Neural cell (in vitro differentiated cells): Measurements from ENCODE around the gene RGS6. TPM values are rescaled to one million over a fixed set of nuclear protein-coding genes. Genes with fewer than 3 reads are reported as not detected.

ENCODE experiments used
- H2AFZ ChIP-seq: fragments of 200-600, 300-800 bp; sonication (generic), shearing (Covaris generic); 2 replicates; pipeline ENCODE4 v1.6.0; 2014; ENCODE audit warnings: low read depth, mild to moderate bottlenecking, antibody characterized with exemption, low read length, moderate library complexity
- H3F3A ChIP-seq: fragments of 200-600 bp; shearing (Covaris generic); 2 replicates; pipeline ENCODE4 v1.6.1; 2016; ENCODE audit warnings: mild to moderate bottlenecking, moderate library complexity, mixed read lengths, antibody characterized with exemption, low read length; ENCODE audit not compliant: insufficient read depth, poor library complexity, severe bottlenecking
- H3K27ac ChIP-seq: fragments of 200-600, 300-800 bp; sonication (generic), shearing (Covaris generic); 2 replicates; pipeline ENCODE4 v1.5.1; 2014; ENCODE audit warnings: mild to moderate bottlenecking, low read length, moderate library complexity
- H3K27me3 ChIP-seq: fragments of 300-800, 200-600 bp; sonication (generic), shearing (Covaris generic); 2 replicates; pipeline ENCODE4 v1.6.0; 2014; ENCODE audit warnings: mild to moderate bottlenecking, low read depth, low read length, moderate library complexity; ENCODE audit not compliant: insufficient read depth
- H3K36me3 ChIP-seq: fragments of 300-800, 200-600 bp; sonication (generic), shearing (Covaris generic); 2 replicates; pipeline ENCODE4 v1.5.1; 2014; ENCODE audit warnings: mild to moderate bottlenecking, antibody characterized with exemption, low read length, moderate library complexity; ENCODE audit not compliant: insufficient read depth
- H3K4me2 ChIP-seq: fragments of 300-800, 200-600 bp; sonication (generic), shearing (Covaris generic); 2 replicates; pipeline ENCODE4 v1.6.0; 2014; ENCODE audit warnings: mild to moderate bottlenecking, low read length
- H3K4me3 ChIP-seq: fragments of 300-800, 200-600 bp; sonication (generic), shearing (Covaris generic); 2 replicates; pipeline ENCODE4 v1.5.1; 2014; ENCODE audit warnings: mild to moderate bottlenecking, low read length, moderate library complexity
- H3K79me2 ChIP-seq: fragments of 200-600 bp; shearing (Covaris generic); replicated peaks from 2 replicates; pipeline ENCODE4 v1.6.0; 2014; ENCODE audit warnings: mild to moderate bottlenecking, low read length, moderate library complexity; ENCODE audit not compliant: insufficient read depth
- H3K9ac ChIP-seq: fragments of 300-800, 200-600 bp; sonication (generic), shearing (Covaris generic); 2 replicates; pipeline ENCODE4 v1.6.1; 2016; ENCODE audit warnings: mild to moderate bottlenecking, low read length, mixed read lengths
- H3K9me2 ChIP-seq: fragments of 200-600 bp; shearing (Covaris generic); 2 replicates; pipeline ENCODE4 v1.6.1; 2016; ENCODE audit warnings: mild to moderate bottlenecking, low read length, mixed read lengths; ENCODE audit not compliant: insufficient read depth
- H3K9me3 ChIP-seq: fragments of 200-600, 300-800 bp; sonication (generic), shearing (Covaris generic); 2 replicates; pipeline ENCODE4 v1.6.1; 2016; ENCODE audit warnings: mild to moderate bottlenecking, mixed run types, low read length, moderate library complexity, mixed read lengths
- H4K20me1 ChIP-seq: fragments of 200-600 bp; shearing (Covaris generic); 2 replicates; pipeline ENCODE4 v1.6.1; 2016; ENCODE audit warnings: mild to moderate bottlenecking, mixed run types; ENCODE audit not compliant: insufficient read depth
- EP300 ChIP-seq: fragments of 450-650 bp; conservative IDR thresholded peaks from 2 replicates; pipeline ENCODE4 v1.6.1; 2014; ENCODE audit warnings: antibody characterized with exemption, mild to moderate bottlenecking, moderate library complexity; ENCODE audit not compliant: poor library complexity, severe bottlenecking
- EZH2 ChIP-seq: fragments of 200-600, 300-800 bp; shearing (Covaris generic), sonication (generic); IDR thresholded peaks from 2 replicates; pipeline ENCODE4 v1.6.1; 2014; ENCODE audit warnings: antibody characterized with exemption, low read length, borderline replicate concordance, mild to moderate bottlenecking; ENCODE audit not compliant: insufficient read depth, poor library complexity, severe bottlenecking
- MXI1 ChIP-seq: fragments of 450-650 bp; conservative IDR thresholded peaks from 2 replicates; pipeline ENCODE4 v1.6.1; 2014; ENCODE audit warnings: antibody characterized with exemption, mild to moderate bottlenecking; ENCODE audit not compliant: poor library complexity, severe bottlenecking
- POLR2AphosphoS5 ChIP-seq: IDR thresholded peaks from 2 replicates; pipeline ENCODE4 v1.6.1; 2012
- RAD21 ChIP-seq: fragments of 450-650 bp; conservative IDR thresholded peaks from 2 replicates; pipeline ENCODE4 v1.6.1; 2014; ENCODE audit warnings: antibody characterized with exemption, mild to moderate bottlenecking, moderate library complexity
- REST ChIP-seq: IDR thresholded peaks from 2 replicates; pipeline ENCODE4 v1.6.1; 2012; ENCODE audit warnings: borderline replicate concordance
- SMC3 ChIP-seq: fragments of 450-650 bp; conservative IDR thresholded peaks from 2 replicates; pipeline ENCODE4 v1.6.1; 2014; ENCODE audit warnings: antibody characterized with exemption, mild to moderate bottlenecking, moderate library complexity; ENCODE audit not compliant: poor library complexity
- polyA plus RNA-seq: library from polyadenylated mRNA; depleted of rRNA; stranded (reverse); fragments of >200 nt; gene quantifications from 2 replicates; pipeline ENCODE4 v1.2.3, GENCODE V29; 2014

Gene RGS6
- polyA plus RNA-seq, 1 donor from 2014 or later: 7.3 TPM

- Histone ChIP-seq H3K27me3 (no peaks in the 10 kb centered on the region), H3K9me2 (no peaks in the 10 kb centered on the region), H3K9ac (no peak overlapping the region), H3K27ac (no peak overlapping the region), H3K79me2 (no peaks in the 10 kb centered on the region), H3K36me3 (no peaks in the 10 kb centered on the region), H4K20me1 (no peaks in the 10 kb centered on the region), H3K9me3 (no peaks in the 10 kb centered on the region), H3K4me3 (no peak overlapping the region), H3K4me2 (no peak overlapping the region), H3F3A (no peaks in the 10 kb centered on the region), H2AFZ (no peak overlapping the region)
- TF ChIP-seq RAD21 (no peak), SMC3 (no peak), EP300 (no peak), REST (no peak), EZH2 (no peak), POLR2AphosphoS5 (no peak), MXI1 (no peak)
Measured at GRCh38 chr14:72075649-72076334, 143.6 kb downstream of the RGS6 start.

GRCh38 chr14:72081137-72081536 lies 148.9 kb downstream of the RGS6 start:
- H3K79me2 ChIP-seq: no peaks in the 10 kb centered on the region
- H3K9ac ChIP-seq: no peak overlapping the region
- H3K9me2 ChIP-seq: no peaks in the 10 kb centered on the region
- TF ChIP-seq REST (no peak), SMC3 (no peak), EP300 (no peak), EZH2 (no peak), POLR2AphosphoS5 (no peak)
- H3K4me2 ChIP-seq: no peak overlapping the region
- no peak overlapping the region for H3K27ac ChIP-seq
- no peak overlapping the region for H3K4me3 ChIP-seq
- no peak overlapping the region for H2AFZ ChIP-seq
- no peaks in the 10 kb centered on the region for H3K27me3 ChIP-seq
- no peaks in the 10 kb centered on the region for H3K36me3 ChIP-seq
- no peaks in the 10 kb centered on the region for H3K9me3 ChIP-seq
- H3F3A ChIP-seq: no peaks in the 10 kb centered on the region
- no peaks in the 10 kb centered on the region for H4K20me1 ChIP-seq
